GM19025 (cell line): ENCODE results near the gene TOP2B.

Experiments
- ATAC-seq: cut with Tn5 transposase; IDR thresholded peaks from one replicate; pipeline ENCODE4 v1.9.1; 2021; ENCODE audit warnings: mild to moderate bottlenecking, low read depth, moderate library complexity; ENCODE audit not compliant: unreplicated experiment

Gene TOP2B

DNA sequence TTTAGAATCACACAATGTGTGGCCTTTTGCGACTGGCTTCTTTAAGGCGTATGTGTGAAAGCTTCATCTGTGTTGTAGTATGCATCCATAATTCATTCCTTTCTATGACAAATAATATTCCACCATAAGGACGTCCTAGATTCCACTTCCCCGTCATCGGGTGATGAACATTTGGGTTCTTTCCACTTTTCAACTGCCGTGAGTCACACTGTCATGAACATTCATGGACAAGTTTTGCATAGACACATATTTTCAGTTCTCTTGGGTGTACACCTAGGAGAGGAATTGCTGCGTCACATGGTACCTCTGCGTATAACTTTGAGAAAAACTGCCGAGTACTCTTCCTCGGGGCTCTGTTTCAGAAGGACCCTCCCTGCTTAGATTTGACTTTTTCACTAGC, 97.3 kb downstream of the TOP2B start:
- no peak for ATAC-seq

- no peak for ATAC-seq
Measured at GRCh38 chr3:25566358-25566920, 98.3 kb downstream of the TOP2B start.

- no peak for ATAC-seq
Measured at GRCh38 chr3:25565807-25566206, 98.9 kb downstream of the TOP2B start.

DNA sequence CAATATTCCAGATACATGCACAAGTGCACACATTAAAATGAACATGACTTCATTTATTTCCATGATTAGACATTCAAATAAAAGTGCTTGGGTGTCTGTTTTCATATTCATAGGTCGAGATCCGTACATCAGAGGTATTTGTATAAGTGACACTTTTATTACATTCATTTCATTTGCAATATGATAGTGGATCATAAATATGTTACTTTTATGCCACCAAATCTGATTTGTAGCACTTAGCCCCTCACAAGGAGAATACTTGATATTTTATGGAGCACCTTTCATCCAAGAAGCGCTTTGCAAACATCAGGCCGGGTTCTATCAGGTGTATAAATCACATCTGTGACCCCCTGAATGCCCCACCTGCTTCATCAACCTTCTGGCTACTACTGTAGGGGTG, 100.6 kb downstream of the TOP2B start:
- no peak for ATAC-seq

- no peak for ATAC-seq
Measured at GRCh38 chr3:25563601-25564000, 101.1 kb downstream of the TOP2B start.

DNA sequence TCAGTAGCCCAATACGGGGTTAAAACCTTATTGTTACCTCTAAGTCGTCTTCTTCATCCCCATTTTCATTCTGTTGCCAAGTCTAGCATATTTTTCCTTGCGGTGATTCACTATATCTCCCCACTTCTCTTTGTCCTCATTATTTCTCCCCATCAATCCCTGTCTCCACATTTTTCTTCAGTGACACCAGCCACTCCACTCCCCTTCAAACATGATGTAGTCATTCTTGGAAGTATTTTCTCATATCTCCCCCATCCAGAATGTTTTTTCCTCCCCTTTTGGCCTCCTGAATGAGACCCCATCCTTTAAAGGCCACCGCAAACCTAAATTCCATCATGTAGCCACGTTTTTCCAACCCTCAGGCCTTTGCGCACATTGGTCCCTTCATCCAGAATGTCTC, 105.9 kb downstream of the TOP2B start:
- ATAC-seq: no peak

DNA sequence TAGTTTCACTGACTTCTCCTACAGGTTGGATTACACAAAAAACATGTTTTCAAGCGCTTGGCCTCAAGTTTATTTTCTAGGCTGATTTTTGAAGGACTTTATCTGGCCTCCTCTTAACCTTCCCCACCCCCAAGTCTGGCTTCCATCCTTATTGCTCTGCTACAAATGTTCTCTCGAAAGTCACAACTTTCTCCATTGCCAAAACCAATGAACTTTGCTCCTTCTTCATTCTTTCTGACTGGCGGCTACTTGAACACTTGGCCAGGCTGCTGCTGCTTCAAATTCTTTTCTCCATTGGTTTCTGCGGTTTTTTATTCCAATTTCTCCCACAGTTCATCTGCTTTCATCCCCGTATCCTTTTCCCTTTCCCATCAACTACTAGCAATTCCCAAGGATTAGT, 106.6 kb downstream of the TOP2B start:
- ATAC-seq: no peak

- no peak for ATAC-seq
Measured at GRCh38 chr3:25557694-25558093, 107.0 kb downstream of the TOP2B start.

GRCh38 chr3:25556447-25556846, 108.3 kb downstream of the TOP2B start:
- no peak for ATAC-seq

- no peak for ATAC-seq
Measured at GRCh38 chr3:25555695-25556437, 108.8 kb downstream of the TOP2B start.

DNA sequence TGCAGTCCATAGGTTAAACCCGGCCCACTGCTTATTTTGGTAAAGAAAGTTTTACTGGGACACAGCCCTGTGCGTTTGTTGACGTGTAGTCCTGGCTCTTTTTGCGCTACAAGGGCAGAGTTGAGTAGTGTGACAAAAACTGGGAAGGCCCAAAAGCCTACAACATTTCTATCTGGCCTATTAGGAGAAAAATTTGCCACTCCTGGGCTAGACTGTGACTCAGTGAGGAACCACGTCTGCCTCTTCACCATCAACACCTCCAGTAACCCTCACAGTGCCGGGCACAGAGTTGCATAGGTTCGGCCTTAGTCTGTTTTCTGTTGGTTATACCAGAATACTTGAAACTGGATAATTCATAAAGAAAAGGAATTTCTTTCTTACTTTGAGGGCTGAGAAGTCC, 110.3 kb downstream of the TOP2B start:
- ATAC-seq: no peak

- ATAC-seq: no peak
Measured at GRCh38 chr3:25552251-25552650, 112.5 kb downstream of the TOP2B start.

DNA sequence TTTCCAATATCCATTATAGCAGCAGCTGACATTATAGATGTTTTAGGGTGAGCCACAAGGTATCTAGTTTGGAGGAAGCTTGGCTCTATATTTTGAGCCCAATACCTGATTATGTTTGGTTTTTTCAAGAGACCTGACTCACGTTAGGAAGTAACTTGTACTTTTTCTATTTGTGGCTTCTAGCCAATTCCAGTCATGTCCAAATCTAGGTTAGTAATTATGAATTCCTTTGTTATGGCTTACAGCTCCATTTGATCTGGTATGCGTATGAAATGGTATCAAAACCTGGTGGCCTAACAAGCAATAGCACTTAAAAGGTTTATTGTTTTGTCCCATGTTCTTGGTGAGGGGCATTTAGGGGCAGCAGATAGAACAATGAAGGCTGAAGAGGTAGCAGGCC, 115.9 kb downstream of the TOP2B start:
- ATAC-seq: no peak

GRCh38 chr3:25547943-25548674, 116.6 kb downstream of the TOP2B start:
- ATAC-seq: no peak
